Progenitor cell of endocrine pancreas (in vitro differentiated cells): ENCODE measurements around the gene LRRTM3. TPM values are rescaled to one million over a fixed set of nuclear protein-coding genes. Genes with fewer than 3 reads are reported as not detected.

ENCODE experiments used
- DNase-seq: peaks from one replicate; pipeline ENCODE4 v3.0.0; 2021; ENCODE audit warnings: low spot score; ENCODE audit not compliant: unreplicated experiment
- H3K27ac Mint-ChIP-seq: 2 replicates; pipeline ENCODE4 v1.8.0; 2021; ENCODE audit warnings: mild to moderate bottlenecking, moderate library complexity, mixed read lengths
- H3K27me3 Mint-ChIP-seq: 2 replicates; pipeline ENCODE4 v1.8.0; 2021; ENCODE audit warnings: mixed read lengths
- H3K36me3 Mint-ChIP-seq: 2 replicates; pipeline ENCODE4 v1.8.0; 2022; ENCODE audit warnings: mixed read lengths; ENCODE audit not compliant: insufficient read depth
- H3K4me1 Mint-ChIP-seq: 2 replicates; pipeline ENCODE4 v1.8.0; 2021; ENCODE audit warnings: low read depth, mixed read lengths
- H3K4me3 Mint-ChIP-seq: 2 replicates; pipeline ENCODE4 v1.8.0; 2021; ENCODE audit warnings: low read depth, mild to moderate bottlenecking, moderate library complexity, mixed read lengths
- H3K9me3 Mint-ChIP-seq: 2 replicates; pipeline ENCODE4 v1.8.0; 2021; ENCODE audit warnings: low read depth, mixed read lengths
- CTCF ChIP-seq: fragments of 200-600 bp; sonication (generic); IDR thresholded peaks from one replicate; pipeline ENCODE4 v1.5.0; 2021; ENCODE audit warnings: antibody characterized with exemption, mild to moderate bottlenecking; ENCODE audit not compliant: unreplicated experiment
- total RNA-seq: library from RNA; stranded (reverse); gene quantifications from 2 replicates; pipeline ENCODE4 v1.2.1, GENCODE V29; 2021

The LRRTM3 gene
- total RNA-seq, 1 donor from 2014 or later = not detected

- DNase-seq = no peak
- H3K27ac Mint-ChIP-seq = no peak overlapping the region
- no peak overlapping the region for H3K4me3 Mint-ChIP-seq
- no peaks in the 10 kb centered on the region for H3K4me1 Mint-ChIP-seq
- no peaks in the 10 kb centered on the region for H3K27me3 Mint-ChIP-seq
- no peaks in the 10 kb centered on the region for H3K9me3 Mint-ChIP-seq
- TF ChIP-seq CTCF = no peak
- no peaks in the 10 kb centered on the region for H3K36me3 Mint-ChIP-seq
Observed at GRCh38 chr10:66990143-66990830, 64.5 kb downstream of the LRRTM3 start.

GRCh38 chr10:66996996-66997395, 71.2 kb downstream of the LRRTM3 start:
- Mint-ChIP-seq H3K9me3 (no peaks in the 10 kb centered on the region), H3K4me3 (no peak overlapping the region), H3K36me3 (no peaks in the 10 kb centered on the region), H3K4me1 (no peaks in the 10 kb centered on the region), H3K27ac (no peak overlapping the region), H3K27me3 (no peaks in the 10 kb centered on the region)
- DNase-seq = no peak
- no peak for TF ChIP-seq CTCF

GRCh38 chr10:66999762-67000545, 74.1 kb downstream of the LRRTM3 start:
- Mint-ChIP-seq H3K9me3 (no peaks in the 10 kb centered on the region), H3K27me3 (no peaks in the 10 kb centered on the region), H3K4me1 (no peaks in the 10 kb centered on the region), H3K4me3 (no peak overlapping the region), H3K36me3 (no peaks in the 10 kb centered on the region), H3K27ac (no peak overlapping the region)
- no peak for TF ChIP-seq CTCF
- DNase-seq = no peak

GRCh38 chr10:67004690-67005089, 78.9 kb downstream of the LRRTM3 start:
- DNase-seq = no peak
- no peak for TF ChIP-seq CTCF
- Mint-ChIP-seq H3K27ac (no peak overlapping the region), H3K27me3 (no peaks in the 10 kb centered on the region), H3K4me1 (no peaks in the 10 kb centered on the region), H3K9me3 (no peaks in the 10 kb centered on the region), H3K4me3 (no peak overlapping the region), H3K36me3 (no peaks in the 10 kb centered on the region)

GRCh38 chr10:67005981-67006380, 80.1 kb downstream of the LRRTM3 start:
- Mint-ChIP-seq H3K36me3 (no peaks in the 10 kb centered on the region), H3K4me3 (no peak overlapping the region), H3K27me3 (no peaks in the 10 kb centered on the region), H3K27ac (no peak overlapping the region), H3K9me3 (no peaks in the 10 kb centered on the region), H3K4me1 (no peaks in the 10 kb centered on the region)
- no peak for DNase-seq
- TF ChIP-seq CTCF = no peak
